KMS-11 (cell line): ENCODE data around the gene SULT1C4.

Experiments
- H2AFZ ChIP-seq: fragments of 200-600 bp; sonication (generic); 2 replicates; pipeline ENCODE4 v1.6.1; 2016; ENCODE audit warnings: antibody characterized with exemption, mixed run types, low read depth
- H3K27ac ChIP-seq: fragments of 200-600 bp; sonication (generic); 2 replicates; pipeline ENCODE4 v1.6.1; 2016; ENCODE audit warnings: mild to moderate bottlenecking, mixed run types
- H3K27me3 ChIP-seq: fragments of 200-600 bp; sonication (generic); 2 replicates; pipeline ENCODE4 v1.6.1; 2017; ENCODE audit warnings: mild to moderate bottlenecking, low read depth, mixed run types, moderate library complexity; ENCODE audit not compliant: insufficient read depth
- H3K36me3 ChIP-seq: fragments of 200-600 bp; sonication (generic); 2 replicates; pipeline ENCODE4 v1.6.1; 2017; ENCODE audit warnings: mild to moderate bottlenecking, mixed run types; ENCODE audit not compliant: insufficient read depth
- H3K4me1 ChIP-seq: fragments of 200-600 bp; sonication (generic); 2 replicates; pipeline ENCODE4 v1.6.1; 2016; ENCODE audit warnings: mild to moderate bottlenecking, low read depth, mixed run types; ENCODE audit not compliant: poor library complexity, severe bottlenecking
- H3K4me2 ChIP-seq: fragments of 200-600 bp; sonication (generic); 2 replicates; pipeline ENCODE4 v1.7.0; 2016; ENCODE audit warnings: mild to moderate bottlenecking, mixed run types
- H3K4me3 ChIP-seq: fragments of 200-600 bp; sonication (generic); IDR thresholded peaks from 2 replicates; pipeline ENCODE4 v1.6.1; 2017; ENCODE audit warnings: low read depth, low read length, mixed read lengths; ENCODE audit not compliant: insufficient read depth
- H3K79me2 ChIP-seq: fragments of 200-600 bp; sonication (generic); 2 replicates; pipeline ENCODE4 v1.6.1; 2016; ENCODE audit warnings: low read depth, mixed run types; ENCODE audit not compliant: insufficient read depth
- H3K9ac ChIP-seq: fragments of 200-600 bp; sonication (generic); 2 replicates; pipeline ENCODE4 v1.6.1; 2016; ENCODE audit warnings: mild to moderate bottlenecking, mixed run types
- H4K20me1 ChIP-seq: fragments of 200-600 bp; sonication (generic); 2 replicates; pipeline ENCODE4 v1.6.1; 2016; ENCODE audit warnings: mild to moderate bottlenecking, mixed run types; ENCODE audit not compliant: insufficient read depth
- CTCF ChIP-seq: fragments of 200-600 bp; sonication (generic); conservative IDR thresholded peaks from 2 replicates; pipeline ENCODE4 v1.6.1; 2017; ENCODE audit warnings: low read depth, mild to moderate bottlenecking, antibody characterized with exemption, low read length, moderate library complexity, mixed read lengths

SULT1C4 gene

GRCh38 chr2:108377815-108378630 is at the start of gene SULT1C4:
Gene SULT1C4, plus strand, starts transcription at chr2:108377954. Its CDS starts 384 bp downstream, at chr2:108378338.
- Histone ChIP-seq H3K27ac (no peak within 1 kb of the TSS), H3K27me3 (no peaks in the 10 kb centered on the region), H3K4me3 (no peak within 1 kb of the TSS), H3K36me3 (no peaks in the 10 kb centered on the region), H3K9ac (no peak within 1 kb of the TSS), H4K20me1 (no peaks in the 10 kb centered on the region), H2AFZ (no peak within 1 kb of the TSS), H3K79me2 (no peaks in the 10 kb centered on the region), H3K4me2 (no peak within 1 kb of the TSS), H3K4me1 (no peaks in the 10 kb centered on the region)
- TF ChIP-seq CTCF, result no peak

GRCh38 chr2:108329771-108330170 is 48.0 kb upstream of the SULT1C4 start:
- Histone ChIP-seq H3K4me3 (no peak overlapping the region), H3K27ac (no peak overlapping the region), H3K4me1 (no peaks in the 10 kb centered on the region), H3K9ac (no peak overlapping the region), H3K4me2 (no peak overlapping the region), H2AFZ (no peak overlapping the region), H3K79me2 (no peaks in the 10 kb centered on the region), H3K27me3 (no peaks in the 10 kb centered on the region), H4K20me1 (no peaks in the 10 kb centered on the region), H3K36me3 (no peaks in the 10 kb centered on the region)
- no peak for TF ChIP-seq CTCF

DNA sequence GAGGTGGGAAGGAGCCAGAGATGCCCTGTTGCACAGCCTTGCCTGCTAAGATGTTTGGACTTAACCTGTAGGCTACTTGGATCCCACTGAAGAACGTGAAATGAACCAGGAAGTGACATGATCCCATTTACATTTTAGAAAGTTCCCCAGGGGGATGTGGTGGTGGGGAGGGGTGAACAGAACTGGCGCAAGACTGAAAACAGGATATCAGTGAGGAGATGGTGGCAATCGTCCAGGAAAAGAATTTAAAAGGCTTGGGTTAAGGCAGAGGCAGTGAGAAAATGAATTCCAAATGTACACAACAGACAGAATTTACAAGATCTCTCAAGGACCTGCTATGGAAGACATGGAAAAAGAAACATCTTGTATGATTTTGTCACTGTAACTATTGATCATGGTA is 46.8 kb upstream of the SULT1C4 start:
- H3K4me2 ChIP-seq, result no peak overlapping the region
- no peak overlapping the region for H3K9ac ChIP-seq
- no peaks in the 10 kb centered on the region for H3K27me3 ChIP-seq
- H3K4me1 ChIP-seq, result no peaks in the 10 kb centered on the region
- TF ChIP-seq CTCF, result no peak
- H3K79me2 ChIP-seq, result no peaks in the 10 kb centered on the region
- H3K27ac ChIP-seq, result no peak overlapping the region
- no peaks in the 10 kb centered on the region for H4K20me1 ChIP-seq
- no peak overlapping the region for H2AFZ ChIP-seq
- no peaks in the 10 kb centered on the region for H3K36me3 ChIP-seq
- H3K4me3 ChIP-seq, result no peak overlapping the region

- no peak overlapping the region for H3K27ac ChIP-seq
- no peaks in the 10 kb centered on the region for H4K20me1 ChIP-seq
- H3K27me3 ChIP-seq, result no peaks in the 10 kb centered on the region
- H3K79me2 ChIP-seq, result no peaks in the 10 kb centered on the region
- H3K9ac ChIP-seq, result no peak overlapping the region
- no peaks in the 10 kb centered on the region for H3K4me1 ChIP-seq
- no peak overlapping the region for H2AFZ ChIP-seq
- TF ChIP-seq CTCF, result no peak
- no peak overlapping the region for H3K4me3 ChIP-seq
- no peak overlapping the region for H3K4me2 ChIP-seq
- no peaks in the 10 kb centered on the region for H3K36me3 ChIP-seq
These were observed 31.8 kb upstream of the SULT1C4 start for GRCh38 chr2:108345951-108346350.
